Measurements from ENCODE around the gene ALKBH6. TPM values are rescaled to one million over a fixed set of nuclear protein-coding genes. Genes with fewer than 3 reads are reported as not detected.
A peak's percentile ranks its signal among the peaks of the same experiment; 100 is the strongest.

The ALKBH6 gene
- total and polyA plus RNA-seq, 2 experiments from 2014 or later: 24.1 to 31.1 TPM

DNA sequence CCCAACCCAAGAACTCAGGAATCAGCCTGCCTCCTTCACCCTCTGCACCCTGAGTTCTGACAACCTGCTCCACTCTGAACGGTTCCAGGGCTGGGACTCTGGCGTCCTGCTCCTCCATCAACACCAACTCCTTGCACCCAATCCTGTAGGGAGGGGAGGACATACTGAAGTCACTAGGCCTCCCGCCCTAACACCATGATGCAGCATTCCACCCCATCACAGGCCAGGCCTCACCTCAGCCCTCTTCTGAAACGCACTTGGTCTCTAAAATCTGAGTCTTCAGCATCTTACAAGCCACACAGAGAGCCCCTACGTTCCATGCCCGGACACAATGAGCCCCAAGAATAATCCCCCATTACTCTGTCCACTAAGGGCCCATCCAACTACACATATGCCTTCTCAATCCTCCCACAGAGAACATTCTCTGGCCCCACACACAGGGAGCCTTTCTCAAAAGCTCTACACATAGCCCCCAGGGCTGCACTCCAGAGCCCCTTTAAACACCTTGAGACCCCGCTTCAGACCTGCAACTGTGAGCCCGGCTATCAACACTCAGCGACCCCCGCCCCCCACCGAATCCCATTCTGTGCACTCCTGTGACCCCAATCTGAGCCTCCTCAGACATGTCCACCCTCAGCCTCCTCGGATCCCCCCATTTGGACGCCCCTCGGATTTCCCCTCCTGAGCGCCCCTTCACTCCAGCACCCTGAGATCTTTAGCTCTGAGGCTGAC is 567 bp downstream of the ALKBH6 start:
- peaks cover 5% of the 10 kb centered on the region for H3K79me2 ChIP-seq
- H3K36me3 ChIP-seq (replicated peaks; ENCODE audit: insufficient read depth, low read depth): no peaks in the 10 kb centered on the region
- no peaks in the 10 kb centered on the region for H3K27me3 ChIP-seq
- peak overlapping the region; percentile 34 for H3K4me3 ChIP-seq
- no peak for TF ChIP-seq EZH2phosphoT487 (IDR thresholded peaks at IDR 0.05; ENCODE audit: low read depth, severe bottlenecking, unreplicated experiment)
- H3K4me1 ChIP-seq (ENCODE audit: insufficient read depth): peaks cover 7% of the 10 kb centered on the region
- 40% methylated on average over 14 of the region's 15 CpGs for WGBS (ENCODE audit: low lambda C conversion rate, missing lambda C conversion rate)
- H2AFZ ChIP-seq: peak overlapping the region; percentile 35
- no peaks in the 10 kb centered on the region for H4K20me1 ChIP-seq (ENCODE audit: insufficient read depth, poor library complexity, severe bottlenecking)
- H3K4me2 ChIP-seq: peak overlapping the region; percentile 86
- peak overlapping the region; percentile 2 for H3K27ac ChIP-seq
- DNase-seq (ENCODE audit: low spot score): no peak
- H3K9me3 ChIP-seq (ENCODE audit: low read depth): no peaks in the 10 kb centered on the region
- no peaks in the 10 kb centered on the region for H3K9me2 ChIP-seq (replicated peaks; ENCODE audit: insufficient read depth)

- Histone ChIP-seq H3K9me2 (replicated peaks; ENCODE audit: insufficient read depth) (no peaks in the 10 kb centered on the region), H3K36me3 (replicated peaks; ENCODE audit: insufficient read depth, low read depth) (no peaks in the 10 kb centered on the region), H3K9me3 (ENCODE audit: low read depth) (no peaks in the 10 kb centered on the region), H2AFZ (no peak overlapping the region), H3K4me3 (no peak overlapping the region), H3K4me2 (no peak overlapping the region), H3K79me2 (peaks cover 15% of the 10 kb centered on the region), H3K27ac (no peak overlapping the region), H3K27me3 (no peaks in the 10 kb centered on the region), H4K20me1 (ENCODE audit: insufficient read depth, poor library complexity, severe bottlenecking) (no peaks in the 10 kb centered on the region), H3K4me1 (ENCODE audit: insufficient read depth) (peaks cover 7% of the 10 kb centered on the region)
- DNase-seq (ENCODE audit: low spot score): no peak
- TF ChIP-seq EZH2phosphoT487 (IDR thresholded peaks at IDR 0.05; ENCODE audit: low read depth, severe bottlenecking, unreplicated experiment) (no peak), EZH2 (IDR thresholded peaks at IDR 0.05; ENCODE audit: borderline replicate concordance) (no peak)
- TF ChIP-seq, protein P1, sequence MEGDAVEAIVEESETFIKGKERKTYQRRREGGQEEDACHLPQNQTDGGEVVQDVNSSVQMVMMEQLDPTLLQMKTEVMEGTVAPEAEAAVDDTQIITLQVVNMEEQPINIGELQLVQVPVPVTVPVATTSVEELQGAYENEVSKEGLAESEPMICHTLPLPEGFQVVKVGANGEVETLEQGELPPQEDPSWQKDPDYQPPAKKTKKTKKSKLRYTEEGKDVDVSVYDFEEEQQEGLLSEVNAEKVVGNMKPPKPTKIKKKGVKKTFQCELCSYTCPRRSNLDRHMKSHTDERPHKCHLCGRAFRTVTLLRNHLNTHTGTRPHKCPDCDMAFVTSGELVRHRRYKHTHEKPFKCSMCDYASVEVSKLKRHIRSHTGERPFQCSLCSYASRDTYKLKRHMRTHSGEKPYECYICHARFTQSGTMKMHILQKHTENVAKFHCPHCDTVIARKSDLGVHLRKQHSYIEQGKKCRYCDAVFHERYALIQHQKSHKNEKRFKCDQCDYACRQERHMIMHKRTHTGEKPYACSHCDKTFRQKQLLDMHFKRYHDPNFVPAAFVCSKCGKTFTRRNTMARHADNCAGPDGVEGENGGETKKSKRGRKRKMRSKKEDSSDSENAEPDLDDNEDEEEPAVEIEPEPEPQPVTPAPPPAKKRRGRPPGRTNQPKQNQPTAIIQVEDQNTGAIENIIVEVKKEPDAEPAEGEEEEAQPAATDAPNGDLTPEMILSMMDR (IDR thresholded peaks at IDR 0.05; ENCODE audit: poor library complexity): no peak
- WGBS (ENCODE audit: low lambda C conversion rate, missing lambda C conversion rate): 94% methylated on average over 11 of the region's 11 CpGs
These were observed 3.6 kb downstream of the ALKBH6 start for GRCh38 chr19:36010402-36010801.

GRCh38 chr19:36009633-36010379 is 4.2 kb downstream of the ALKBH6 start:
- DNase-seq (ENCODE audit: low spot score): no peak
- Histone ChIP-seq H3K36me3 (replicated peaks; ENCODE audit: insufficient read depth, low read depth) (no peaks in the 10 kb centered on the region), H3K4me2 (peak overlapping the region; percentile 97), H3K27me3 (no peaks in the 10 kb centered on the region), H3K4me3 (peak overlapping the region; percentile 28), H2AFZ (peak overlapping the region; percentile 69), H3K9me2 (replicated peaks; ENCODE audit: insufficient read depth) (no peaks in the 10 kb centered on the region), H3K4me1 (ENCODE audit: insufficient read depth) (peaks cover 7% of the 10 kb centered on the region), H3K9me3 (ENCODE audit: low read depth) (no peaks in the 10 kb centered on the region), H4K20me1 (ENCODE audit: insufficient read depth, poor library complexity, severe bottlenecking) (no peaks in the 10 kb centered on the region), H3K79me2 (peaks cover 15% of the 10 kb centered on the region), H3K27ac (peak overlapping the region; percentile 40)
- no peak for TF ChIP-seq EZH2 (IDR thresholded peaks at IDR 0.05; ENCODE audit: borderline replicate concordance)
- TF ChIP-seq EZH2phosphoT487 (IDR thresholded peaks at IDR 0.05; ENCODE audit: low read depth, severe bottlenecking, unreplicated experiment): no peak
- TF ChIP-seq, protein P1 (IDR thresholded peaks at IDR 0.05; ENCODE audit: poor library complexity): no peak
- 69% methylated on average over 13 of the region's 15 CpGs for WGBS (ENCODE audit: low lambda C conversion rate, missing lambda C conversion rate)

DNA sequence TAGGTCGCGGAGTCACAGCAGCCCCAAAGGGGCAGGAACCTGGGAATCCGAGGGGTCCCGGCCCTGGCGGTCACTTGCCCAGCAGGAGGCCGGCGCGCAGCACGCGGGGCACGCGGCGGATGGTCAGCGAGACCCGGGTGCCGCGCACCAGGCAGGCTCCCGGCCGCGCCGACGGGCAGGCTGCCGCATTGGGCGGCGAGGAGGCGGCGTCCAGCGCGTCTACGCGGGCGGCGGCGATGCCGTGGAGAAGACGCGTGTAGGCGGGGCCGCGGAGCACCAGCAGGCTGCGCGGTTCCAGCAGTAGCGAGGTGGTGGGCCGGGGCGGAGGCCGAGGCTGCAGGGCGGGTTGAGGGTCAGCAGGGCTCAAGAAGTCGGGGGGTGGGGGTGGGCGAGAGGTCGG is 4.8 kb downstream of the ALKBH6 start:
- Histone ChIP-seq H2AFZ (peak overlapping the region; percentile 69), H3K9me2 (replicated peaks; ENCODE audit: insufficient read depth) (no peaks in the 10 kb centered on the region), H3K4me3 (peak overlapping the region; percentile 28), H3K27me3 (no peaks in the 10 kb centered on the region), H3K27ac (peak overlapping the region; percentile 72), H4K20me1 (ENCODE audit: insufficient read depth, poor library complexity, severe bottlenecking) (no peaks in the 10 kb centered on the region), H3K4me1 (ENCODE audit: insufficient read depth) (peaks cover 7% of the 10 kb centered on the region), H3K79me2 (peaks cover 15% of the 10 kb centered on the region), H3K36me3 (replicated peaks; ENCODE audit: insufficient read depth, low read depth) (no peaks in the 10 kb centered on the region), H3K9me3 (ENCODE audit: low read depth) (no peaks in the 10 kb centered on the region), H3K4me2 (peak overlapping the region; percentile 97)
- WGBS (ENCODE audit: low lambda C conversion rate, missing lambda C conversion rate): under 1% methylated on average over 44 of the region's 50 CpGs
- DNase-seq (ENCODE audit: low spot score): peak; percentile 85
- TF ChIP-seq EZH2phosphoT487 (IDR thresholded peaks at IDR 0.05; ENCODE audit: low read depth, severe bottlenecking, unreplicated experiment): no peak
- TF ChIP-seq EZH2 (IDR thresholded peaks at IDR 0.05; ENCODE audit: borderline replicate concordance): no peak
- TF ChIP-seq, protein P1 (IDR thresholded peaks at IDR 0.05; ENCODE audit: poor library complexity): no peak
